HFFc6 (cell line): ENCODE results near the gene LAD1. TPM values are rescaled to one million over a fixed set of nuclear protein-coding genes. Genes with fewer than 3 reads are reported as not detected.

Source experiments
- DNase-seq: peaks from one replicate; pipeline ENCODE4 v3.0.0-alpha.2; 2018
- H3K27ac Mint-ChIP-seq: 2 replicates; pipeline ENCODE4 v1.8.0; 2020; ENCODE audit warnings: mild to moderate bottlenecking, mixed read lengths
- H3K27me3 Mint-ChIP-seq: 2 replicates; pipeline ENCODE4 v1.8.0; 2021; ENCODE audit warnings: mild to moderate bottlenecking, moderate library complexity, mixed read lengths; ENCODE audit not compliant: insufficient read depth
- H3K36me3 Mint-ChIP-seq: 2 replicates; pipeline ENCODE4 v1.8.0; 2021; ENCODE audit warnings: low read depth, mixed read lengths
- H3K4me1 Mint-ChIP-seq: 2 replicates; pipeline ENCODE4 v1.8.0; 2020; ENCODE audit warnings: low read depth, mixed read lengths
- H3K4me3 Mint-ChIP-seq: 2 replicates; pipeline ENCODE4 v1.8.0; 2020; ENCODE audit warnings: mild to moderate bottlenecking, moderate library complexity, mixed read lengths
- H3K9me3 Mint-ChIP-seq: 2 replicates; pipeline ENCODE4 v1.8.0; 2020; ENCODE audit warnings: mild to moderate bottlenecking, mixed read lengths
- total RNA-seq, 6 experiments: library from RNA; stranded (reverse); fragmentation: NEBNext Ultra II Directional; extraction: Animal tissue kit (Norgen Biotek cat#: 25700); gene quantifications; 2 replicates in 1 of 6; 3 replicates in 5 of 6; pipeline ENCODE4 v1.2.3, GENCODE V29; 2021
- TF ChIP-seq, protein P1 (sequence below): fragments of 200-600 bp; sonication (generic); IDR thresholded peaks from 2 replicates; pipeline ENCODE4 v1.5.0; 2021; ENCODE audit warnings: antibody characterized with exemption, mild to moderate bottlenecking

LAD1 gene
- total RNA-seq, 6 experiments from 2014 or later, result not detected

DNA sequence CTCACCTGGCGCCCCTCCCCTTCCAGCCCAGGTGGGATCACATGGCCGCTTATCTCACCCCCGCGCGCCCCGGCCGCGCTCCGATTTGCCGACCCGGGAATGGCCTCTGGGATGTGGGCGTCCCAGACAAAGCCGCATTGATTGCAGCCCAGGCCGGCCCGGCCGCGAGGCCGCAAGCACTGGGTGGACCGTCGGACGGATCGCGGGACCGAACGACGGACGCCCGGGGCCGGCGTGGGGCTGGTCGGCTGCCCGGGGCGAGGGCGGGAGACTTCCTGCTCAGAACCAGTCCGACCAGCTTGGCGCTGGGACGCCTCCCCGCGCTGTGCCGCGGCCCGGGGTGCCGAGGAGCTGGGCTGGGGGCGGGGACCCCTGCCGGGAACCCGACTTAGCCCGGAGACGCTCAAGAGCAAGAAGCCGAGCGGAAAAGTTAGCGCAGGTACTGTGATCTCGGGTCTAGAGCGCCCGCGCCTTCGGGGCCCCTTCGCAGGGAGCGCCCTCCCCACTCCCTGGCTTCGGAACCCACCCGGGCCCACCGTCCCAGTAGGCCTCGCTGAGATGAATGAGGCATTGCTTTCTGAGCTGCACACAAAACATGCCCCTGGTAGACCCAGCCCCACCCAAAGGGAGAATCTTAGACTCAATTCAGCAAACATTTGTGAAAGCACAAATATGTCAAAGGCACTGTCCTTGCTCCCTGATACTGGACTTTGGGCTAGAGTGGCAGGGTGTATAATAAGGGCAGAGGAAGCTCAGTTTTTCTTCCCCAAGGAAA is 415 bp upstream of the LAD1 start:
- Mint-ChIP-seq H3K4me1 (no peaks in the 10 kb centered on the region), H3K36me3 (no peaks in the 10 kb centered on the region), H3K27ac (no peak overlapping the region), H3K4me3 (no peak overlapping the region), H3K27me3 (peaks cover 50% of the 10 kb centered on the region), H3K9me3 (no peaks in the 10 kb centered on the region)
- DNase-seq, result no peak
- TF ChIP-seq, protein P1, sequence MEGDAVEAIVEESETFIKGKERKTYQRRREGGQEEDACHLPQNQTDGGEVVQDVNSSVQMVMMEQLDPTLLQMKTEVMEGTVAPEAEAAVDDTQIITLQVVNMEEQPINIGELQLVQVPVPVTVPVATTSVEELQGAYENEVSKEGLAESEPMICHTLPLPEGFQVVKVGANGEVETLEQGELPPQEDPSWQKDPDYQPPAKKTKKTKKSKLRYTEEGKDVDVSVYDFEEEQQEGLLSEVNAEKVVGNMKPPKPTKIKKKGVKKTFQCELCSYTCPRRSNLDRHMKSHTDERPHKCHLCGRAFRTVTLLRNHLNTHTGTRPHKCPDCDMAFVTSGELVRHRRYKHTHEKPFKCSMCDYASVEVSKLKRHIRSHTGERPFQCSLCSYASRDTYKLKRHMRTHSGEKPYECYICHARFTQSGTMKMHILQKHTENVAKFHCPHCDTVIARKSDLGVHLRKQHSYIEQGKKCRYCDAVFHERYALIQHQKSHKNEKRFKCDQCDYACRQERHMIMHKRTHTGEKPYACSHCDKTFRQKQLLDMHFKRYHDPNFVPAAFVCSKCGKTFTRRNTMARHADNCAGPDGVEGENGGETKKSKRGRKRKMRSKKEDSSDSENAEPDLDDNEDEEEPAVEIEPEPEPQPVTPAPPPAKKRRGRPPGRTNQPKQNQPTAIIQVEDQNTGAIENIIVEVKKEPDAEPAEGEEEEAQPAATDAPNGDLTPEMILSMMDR, result no peak

DNA sequence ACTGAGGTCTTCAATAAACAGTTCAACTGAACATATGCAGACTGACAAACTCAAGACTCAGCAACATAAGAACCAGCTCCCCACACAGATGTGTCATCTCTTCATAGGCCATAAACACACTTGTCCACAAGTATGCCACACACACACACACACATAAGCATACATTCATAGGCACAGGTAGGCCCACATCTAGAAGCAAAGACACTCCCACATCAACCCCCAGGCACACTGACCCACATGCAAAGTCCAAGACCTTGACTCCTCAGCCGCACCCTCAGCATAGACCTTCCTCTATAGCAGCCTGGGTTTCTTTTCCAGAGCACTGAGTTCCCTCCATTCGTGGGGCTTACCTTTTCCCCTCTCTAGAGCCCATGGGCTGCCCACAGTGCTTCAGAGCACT is 1.4 kb downstream of the LAD1 start:
- Mint-ChIP-seq H3K27me3 (peaks cover 62% of the 10 kb centered on the region), H3K4me3 (no peak overlapping the region)

DNA sequence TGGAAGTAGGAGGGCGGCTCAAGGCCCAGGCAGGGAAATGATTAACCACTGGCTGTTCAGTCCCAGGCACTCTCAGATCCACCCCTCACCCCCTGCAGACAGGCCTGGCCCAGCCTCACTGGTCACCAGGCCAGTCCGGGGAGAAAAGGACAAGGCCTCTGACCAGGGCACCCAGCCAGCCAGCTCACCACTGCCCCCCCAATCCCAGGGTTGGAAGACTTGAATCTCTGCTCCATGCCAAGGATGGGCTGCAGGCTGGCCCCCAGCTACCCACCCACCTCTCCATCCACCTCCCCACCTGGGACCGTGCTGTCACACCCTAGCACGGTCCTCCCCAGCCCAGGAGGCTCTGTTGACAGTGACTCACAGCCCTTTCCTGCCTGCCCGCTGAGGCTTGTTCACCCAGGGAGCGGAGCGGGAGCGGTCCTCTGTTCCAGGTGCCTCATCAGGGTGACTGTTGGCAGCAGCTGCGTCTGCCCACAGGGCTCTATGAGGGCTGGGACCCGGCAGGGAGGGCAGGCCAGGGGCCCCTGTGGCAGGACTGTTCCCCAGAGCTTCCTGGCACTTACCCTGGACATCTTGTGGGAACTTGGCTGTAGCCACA is 2.2 kb downstream of the LAD1 start:
- TF ChIP-seq, protein P1, result no peak
- no peak overlapping the region for H3K27ac Mint-ChIP-seq
- H3K36me3 Mint-ChIP-seq, result no peaks in the 10 kb centered on the region
- H3K9me3 Mint-ChIP-seq, result no peaks in the 10 kb centered on the region
- DNase-seq, result no peak
- no peaks in the 10 kb centered on the region for H3K4me1 Mint-ChIP-seq
- no peak overlapping the region for H3K4me3 Mint-ChIP-seq
- peaks cover 69% of the 10 kb centered on the region for H3K27me3 Mint-ChIP-seq

More for the DNA sequence above, 1.4 kb downstream of the LAD1 start:
- TF ChIP-seq, protein P1, result no peak
- DNase-seq, result no peak
- no peaks in the 10 kb centered on the region for H3K9me3 Mint-ChIP-seq
- no peak overlapping the region for H3K27ac Mint-ChIP-seq
- H3K4me1 Mint-ChIP-seq, result no peaks in the 10 kb centered on the region
- no peaks in the 10 kb centered on the region for H3K36me3 Mint-ChIP-seq

- Mint-ChIP-seq H3K9me3 (no peaks in the 10 kb centered on the region), H3K4me1 (no peaks in the 10 kb centered on the region), H3K4me3 (no peak overlapping the region), H3K27ac (no peak overlapping the region), H3K36me3 (no peaks in the 10 kb centered on the region), H3K27me3 (peaks cover 78% of the 10 kb centered on the region)
- TF ChIP-seq, protein P1, result no peak
- no peak for DNase-seq
These were observed 3.2 kb downstream of the LAD1 start for GRCh38 chr1:201395936-201396335.

- TF ChIP-seq, protein P1, result no peak
- peaks cover 69% of the 10 kb centered on the region for H3K27me3 Mint-ChIP-seq
- H3K4me1 Mint-ChIP-seq, result no peaks in the 10 kb centered on the region
- H3K36me3 Mint-ChIP-seq, result no peaks in the 10 kb centered on the region
- no peak overlapping the region for H3K4me3 Mint-ChIP-seq
- H3K27ac Mint-ChIP-seq, result no peak overlapping the region
- no peak for DNase-seq
- H3K9me3 Mint-ChIP-seq, result no peaks in the 10 kb centered on the region
These were observed 4.5 kb downstream of the LAD1 start for GRCh38 chr1:201394591-201394990.
